Kidney (tissue), 14 donors: ENCODE measurements around the gene MYT1. TPM values are rescaled to one million over a fixed set of nuclear protein-coding genes. Genes with fewer than 3 reads are reported as not detected.

Experiments
- DNase-seq, 5 donors: peaks; one replicate each; pipeline ENCODE4 v3.0.0-alpha.2; 2013 to 2020
- FAIRE-seq: peaks from 2 replicates; lab custom pipeline; 2012; peaks lifted over from hg19 to GRCh38; lab: Jason Lieb, UNC
- H3K27ac ChIP-seq, 2 donors: one replicate each; pipeline ENCODE4 v1.7.0; 2013; ENCODE audit warnings: low read depth in 2 of 2, low read length in 2 of 2, inconsistent platforms in 1 of 2
- H3K27me3 ChIP-seq: one replicate; pipeline ENCODE4 v1.7.1; 2013; ENCODE audit warnings: low read length, inconsistent platforms; ENCODE audit not compliant: control insufficient read depth, insufficient read depth
- H3K36me3 ChIP-seq, 3 donors: one replicate each; pipeline versions ENCODE4 v1.7.0 to v1.7.1; 2013; ENCODE audit warnings: low read length in 3 of 3, control low read depth in 1 of 3, inconsistent platforms in 1 of 3; ENCODE audit not compliant: insufficient read depth in 3 of 3, control insufficient read depth in 2 of 3
- H3K4me1 ChIP-seq, 3 donors: one replicate each; pipeline versions ENCODE4 v1.7.0 to v1.7.1; 2013; ENCODE audit warnings: low read length in 3 of 3, inconsistent platforms in 1 of 3, low read depth in 1 of 3; ENCODE audit not compliant: control insufficient read depth in 2 of 3, insufficient read depth in 2 of 3
- H3K4me3 ChIP-seq, 3 donors: one replicate each; pipeline versions ENCODE4 v1.7.0 to v1.8.1; 2013; ENCODE audit warnings: low read length in 3 of 3, control low read depth in 1 of 3, inconsistent platforms in 1 of 3
- H3K9ac ChIP-seq, 3 donors: one replicate each; pipeline versions ENCODE4 v1.7.0 to v1.7.1; 2013; ENCODE audit warnings: low read length in 3 of 3, control low read depth in 1 of 3, inconsistent platforms in 1 of 3
- H3K9me3 ChIP-seq, 3 donors: one replicate each; pipeline versions ENCODE4 v1.7.0 to v1.7.1; 2013; ENCODE audit warnings: low read length in 3 of 3, control low read depth in 1 of 3, inconsistent platforms in 1 of 3; ENCODE audit not compliant: control insufficient read depth in 2 of 3, insufficient read depth in 1 of 3
- CTCF ChIP-seq: IDR thresholded peaks from 3 replicates; pipeline ENCODE4 v1.5.1; 2012; ENCODE audit warnings: mild to moderate bottlenecking, moderate library complexity, borderline replicate concordance; ENCODE audit not compliant: insufficient read depth; ENCODE audit errors: extremely low read depth
- intact Hi-C: fragments of 100-400 bp; cut with DNase I; formaldehyde crosslinking; loops from one replicate; pipeline ENCODE4 v1.11.1; 2022
- polyA plus RNA-seq: library from polyadenylated mRNA; stranded (reverse); fragments of 350-450 nt; fragmentation: Illumina TruSeq; extraction: RNeasy Lipid Tissue Mini Kit (QIAGEN cat#74804); gene quantifications from one replicate; pipeline ENCODE4 v1.2.3, GENCODE V29; 2014; ENCODE audit warnings: low read depth, low replicate concordance; ENCODE audit not compliant: insufficient read depth
- total RNA-seq: library from RNA; stranded (reverse); fragmentation: NEBNext Ultra II Directional; extraction: Animal tissue kit (Norgen Biotek cat#: 25700); gene quantifications from one replicate; pipeline ENCODE4 v1.2.1, GENCODE V29; 2021
- donor health status: control.
- donor health status: control.
- donor health status: control.
- donor health status: control.
- donor health status: control.
- donor health status: DM: yes; HTN: yes; CAD: no.
- donor health status: Normal renal cell carcinoma (clear cell type).

Gene MYT1
- total and polyA plus RNA-seq, 2 donors from 2014 or later, result not detected

GRCh38 chr20:64169091-64169560 is 4.9 kb downstream of the MYT1 start:
- intact Hi-C loops, result no loop called here
- FAIRE-seq (no peak), DNase-seq (peak in 1 of 5 donors; percentile 46)
- no peak for TF ChIP-seq CTCF
- no peaks in the 10 kb centered on the region for H3K36me3 ChIP-seq
- no peak overlapping the region for H3K4me3 ChIP-seq
- H3K27ac ChIP-seq, result no peak overlapping the region
- H3K4me1 ChIP-seq, result no peaks in the 10 kb centered on the region
- peaks cover under 1% of the 10 kb centered on the region for H3K27me3 ChIP-seq
- no peak overlapping the region for H3K9ac ChIP-seq
- H3K9me3 ChIP-seq, result no peaks in the 10 kb centered on the region

DNA sequence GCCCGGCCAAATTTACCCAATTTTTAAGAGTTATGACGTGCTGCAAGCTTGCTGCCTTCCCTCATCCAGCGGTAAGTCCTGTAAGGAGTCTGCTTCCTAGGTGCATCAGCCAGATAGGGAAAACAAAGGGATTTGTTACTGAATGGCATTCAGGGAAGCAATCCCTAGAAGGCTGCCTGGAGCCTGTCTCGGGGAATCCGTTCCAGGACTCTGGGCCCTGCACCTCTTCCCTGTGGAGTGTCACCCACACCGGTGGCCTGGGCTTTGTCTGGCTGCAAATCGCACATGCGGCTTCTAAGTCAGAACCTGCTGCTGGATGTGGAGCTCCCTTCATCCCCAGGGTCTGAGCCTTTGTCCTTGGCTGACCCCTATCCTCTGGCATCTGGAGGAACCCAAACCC is 7.0 kb downstream of the MYT1 start:
- DNase-seq (peak in 1 of 5 donors; percentile 23), FAIRE-seq (no peak)
- Histone ChIP-seq H3K36me3 (no peaks in the 10 kb centered on the region), H3K9ac (no peak overlapping the region), H3K4me3 (no peak overlapping the region), H3K4me1 (no peaks in the 10 kb centered on the region), H3K9me3 (no peaks in the 10 kb centered on the region), H3K27ac (no peak overlapping the region), H3K27me3 (no peaks in the 10 kb centered on the region)
- no peak for TF ChIP-seq CTCF
- intact Hi-C loops, result no loop called here

GRCh38 chr20:64173116-64173515 is 8.9 kb downstream of the MYT1 start:
- Histone ChIP-seq H3K9ac (no peak overlapping the region), H3K27me3 (no peaks in the 10 kb centered on the region), H3K9me3 (no peaks in the 10 kb centered on the region), H3K4me1 (no peaks in the 10 kb centered on the region), H3K27ac (no peak overlapping the region), H3K36me3 (no peaks in the 10 kb centered on the region), H3K4me3 (no peak overlapping the region)
- DNase-seq (peak in 1 of 5 donors; percentile 46), FAIRE-seq (no peak)
- TF ChIP-seq CTCF, result no peak
- intact Hi-C loops, result no loop called here

GRCh38 chr20:64176551-64176950 is 12.3 kb downstream of the MYT1 start:
- FAIRE-seq (no peak), DNase-seq (peak in 1 of 5 donors; percentile 43)
- Histone ChIP-seq H3K4me1 (no peaks in the 10 kb centered on the region), H3K27me3 (no peaks in the 10 kb centered on the region), H3K9ac (no peak overlapping the region), H3K27ac (no peak overlapping the region), H3K4me3 (no peak overlapping the region), H3K9me3 (no peaks in the 10 kb centered on the region), H3K36me3 (no peaks in the 10 kb centered on the region)
- intact Hi-C loops, result no loop called here
- TF ChIP-seq CTCF, result no peak
